Bone marrow (tissue), 2 donors: Measurements from ENCODE around the gene CCDC134.
"Not testable (repeated sequence)": the region's sequence is repeated elsewhere in the genome, so short reads cannot be mapped to it uniquely, and the experiment has no call there.

Experiments used
- DNase-seq, 2 donors: peaks; one replicate each; lab custom pipeline; 2025; lab: John Stamatoyannopoulos, UW

CCDC134 gene

DNA sequence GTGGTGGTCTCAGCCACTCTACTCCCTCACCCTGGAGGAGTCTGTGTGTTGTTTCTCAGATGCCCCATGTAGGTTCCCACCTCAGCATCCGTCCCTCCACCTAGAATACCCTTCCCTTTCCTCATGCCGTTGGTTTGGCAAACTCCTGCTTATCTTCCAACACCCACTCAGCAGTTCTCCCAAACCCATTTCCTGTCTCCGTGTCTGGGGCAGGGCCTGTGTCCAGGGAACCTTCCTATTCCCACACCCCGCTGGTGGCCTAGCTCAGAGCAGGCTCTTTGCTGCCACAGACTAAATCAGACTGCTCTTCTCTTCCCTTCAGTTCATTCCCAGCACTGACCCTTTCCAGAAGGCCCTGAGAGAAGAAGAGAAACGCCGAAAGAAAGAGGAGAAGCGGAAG, 24.9 kb downstream of the CCDC134 start:
- DNase-seq, result no peak

DNA sequence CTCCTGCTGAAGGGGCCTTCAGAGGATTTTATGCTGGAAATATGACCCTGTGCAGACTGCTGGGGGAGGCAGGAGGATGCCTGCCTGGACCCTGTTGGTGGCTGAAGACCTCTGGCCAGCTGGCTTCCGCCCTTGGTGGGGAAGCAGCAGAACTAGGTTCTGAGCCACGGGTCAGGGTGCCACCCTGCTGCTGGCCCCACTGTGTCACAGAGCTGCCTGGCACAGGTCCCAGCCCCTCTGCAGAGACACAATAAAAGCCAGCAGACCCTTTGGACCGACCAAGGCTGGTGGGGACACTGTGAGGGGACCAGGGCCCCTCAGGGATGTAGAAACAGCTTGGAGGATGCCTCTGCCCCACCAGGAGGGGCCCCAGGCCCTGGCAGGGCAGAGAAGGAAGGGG, 25.5 kb downstream of the CCDC134 start:
- DNase-seq, result no peak

DNA sequence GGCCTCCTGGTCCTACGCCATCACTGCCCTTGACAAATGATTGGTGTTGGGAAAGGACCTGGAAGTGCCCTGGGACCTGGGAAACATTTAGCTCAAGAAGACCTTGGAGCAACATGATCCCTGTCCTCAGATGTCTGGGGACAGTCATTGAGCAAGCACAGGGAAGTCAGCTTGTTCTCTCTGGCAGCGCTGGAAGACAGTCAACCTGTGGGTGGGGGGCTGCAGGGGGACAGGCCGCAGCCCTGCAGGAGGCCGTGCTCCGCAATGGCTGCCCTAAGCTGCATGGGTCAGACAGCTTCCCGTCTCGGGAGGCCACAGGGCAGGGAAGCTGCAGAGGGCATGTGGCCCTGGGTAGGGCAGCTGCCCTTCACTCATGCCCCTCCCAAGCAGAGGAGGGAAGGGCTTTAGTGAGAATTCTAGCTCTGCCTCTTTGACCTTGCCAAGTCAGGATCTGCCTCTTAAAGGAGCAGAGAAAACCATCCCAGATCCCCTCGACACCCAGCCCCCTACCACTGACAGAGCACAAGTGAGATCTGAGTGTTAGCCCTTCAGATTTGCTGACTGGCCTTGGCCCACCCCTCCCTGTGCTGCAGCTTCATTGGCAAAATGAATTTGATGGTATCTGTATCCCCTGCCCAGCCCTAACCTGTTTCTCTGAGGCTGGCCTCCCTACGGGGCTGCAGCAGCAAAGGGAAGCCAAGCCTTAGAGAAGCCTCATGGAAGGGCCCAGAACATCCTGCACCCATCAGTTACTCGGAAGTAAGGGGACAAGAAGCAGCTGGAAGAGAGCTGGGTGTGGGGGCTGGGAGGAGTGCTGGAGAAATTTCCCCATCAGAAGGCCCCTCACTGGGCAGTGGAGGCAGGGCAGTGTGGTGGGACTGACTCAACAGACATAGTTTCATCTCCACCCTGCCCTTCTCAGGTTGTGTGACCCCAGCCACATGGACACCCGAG, 26.2 kb downstream of the CCDC134 start:
- DNase-seq, result no peak

DNA sequence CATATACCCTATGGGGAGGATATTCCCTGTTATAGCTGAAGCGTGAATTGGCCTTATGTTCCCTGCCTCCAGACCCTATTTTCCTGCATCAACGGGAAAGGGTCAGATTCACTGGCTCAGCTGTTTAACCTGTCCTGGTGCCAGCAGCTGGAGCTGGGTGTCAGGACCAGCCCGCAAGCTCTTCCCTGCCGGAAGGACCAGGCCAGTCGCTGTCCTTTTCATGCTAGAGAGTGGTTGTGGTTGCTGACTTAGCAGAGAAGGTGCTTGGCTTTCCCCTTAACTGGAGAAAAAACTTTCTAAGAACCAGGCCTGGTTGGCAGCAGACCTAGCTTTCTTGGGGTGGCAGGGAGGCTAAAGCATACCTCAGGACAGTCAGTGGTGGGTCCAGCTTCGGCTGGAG, 27.2 kb downstream of the CCDC134 start:
- DNase-seq, result no peak

DNA sequence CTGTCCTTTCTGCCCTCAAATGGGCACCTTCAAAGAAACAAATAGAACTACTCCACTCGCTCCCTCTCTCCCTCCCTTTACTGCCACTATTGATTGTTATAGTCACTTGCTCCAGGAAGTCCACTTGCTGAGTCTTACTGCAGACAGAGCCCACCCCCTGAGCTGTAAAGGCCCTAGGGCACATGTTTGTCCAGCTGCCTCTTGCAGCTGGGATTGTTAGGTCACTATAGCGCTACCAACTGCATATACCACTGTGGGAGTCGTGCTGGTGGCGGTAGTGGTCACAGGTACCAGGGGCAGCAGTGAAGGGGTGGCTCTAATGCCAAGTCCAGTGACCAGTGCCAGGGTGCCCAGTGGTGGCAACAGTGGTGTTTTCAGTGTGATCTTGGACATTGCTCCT, 28.0 kb downstream of the CCDC134 start:
- DNase-seq, result no peak

DNA sequence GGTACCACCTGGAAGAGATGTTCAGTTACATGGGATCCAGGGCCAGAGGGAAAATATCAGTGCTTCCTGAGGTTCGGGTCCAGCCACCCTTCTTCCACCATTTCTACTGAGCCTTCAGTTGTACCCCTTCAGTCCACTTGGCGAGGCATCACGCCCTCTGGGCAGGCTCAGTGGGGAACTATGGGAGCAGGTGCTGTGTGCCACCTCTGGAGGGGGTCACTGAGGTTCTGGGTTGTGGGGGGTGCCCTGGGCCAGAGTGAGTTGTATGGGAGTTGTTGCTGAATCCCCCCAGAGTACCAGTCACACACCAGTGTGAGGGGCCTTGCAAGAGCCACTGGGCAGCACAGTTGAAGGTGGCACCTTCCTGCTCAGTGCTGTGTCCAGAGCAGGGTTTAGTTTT, 29.7 kb downstream of the CCDC134 start:
- no peak for DNase-seq

DNA sequence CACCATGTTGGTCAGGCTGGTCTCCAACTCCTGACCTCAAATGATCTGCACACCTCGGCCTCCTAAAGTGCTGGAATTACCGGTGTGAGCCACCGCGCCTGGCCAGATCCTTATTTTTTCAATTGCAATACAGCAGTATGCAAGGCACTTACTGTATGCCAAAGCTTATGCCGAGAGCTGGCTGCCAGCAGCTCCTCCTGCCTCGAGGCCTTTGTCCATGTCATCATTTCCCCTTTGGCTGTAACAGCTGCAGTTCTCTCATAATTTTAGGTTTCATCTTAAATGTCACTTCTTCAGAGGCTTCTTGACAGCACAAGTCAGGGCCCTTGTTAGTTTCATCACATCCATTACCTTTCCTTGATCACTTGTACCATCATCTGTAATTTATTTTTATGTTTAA, 30.9 kb downstream of the CCDC134 start:
- DNase-seq, result peak; percentile 3 to 67

DNA sequence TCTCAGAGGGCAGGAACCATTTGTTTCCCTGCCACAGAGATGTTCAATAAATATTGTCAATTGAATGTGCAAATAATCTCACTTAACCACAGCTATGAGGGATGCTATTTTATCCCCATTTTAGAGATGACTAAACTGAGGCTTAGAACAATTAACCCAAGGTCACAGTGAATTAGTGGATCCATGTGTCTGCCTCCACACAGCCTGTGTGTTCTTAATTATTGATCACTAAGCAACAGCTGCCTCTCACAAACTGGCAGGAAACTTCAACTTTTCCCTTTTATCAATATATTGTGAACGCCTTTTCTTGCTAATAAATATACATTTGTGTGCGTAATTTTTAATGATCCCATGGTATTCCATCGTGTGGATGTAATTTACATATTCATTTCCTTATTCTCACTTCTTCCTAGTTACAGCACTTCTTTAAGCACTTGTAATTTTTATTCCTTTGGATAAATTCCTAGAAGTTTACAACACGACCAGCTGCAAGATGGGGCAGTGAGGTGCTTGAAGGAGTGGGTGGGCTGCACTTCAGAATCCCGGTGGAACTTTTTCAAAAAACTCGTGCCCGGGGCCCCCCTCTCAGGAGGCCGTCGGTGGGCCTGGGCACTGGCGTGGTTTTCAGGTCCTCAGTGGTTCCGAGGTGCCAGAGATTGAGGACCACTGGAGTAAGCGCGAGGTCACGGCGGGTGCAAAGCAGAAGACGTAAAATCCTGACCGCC, 31.5 kb downstream of the CCDC134 start:
- DNase-seq, result peak in 1 of 2 donors; percentile 23

DNA sequence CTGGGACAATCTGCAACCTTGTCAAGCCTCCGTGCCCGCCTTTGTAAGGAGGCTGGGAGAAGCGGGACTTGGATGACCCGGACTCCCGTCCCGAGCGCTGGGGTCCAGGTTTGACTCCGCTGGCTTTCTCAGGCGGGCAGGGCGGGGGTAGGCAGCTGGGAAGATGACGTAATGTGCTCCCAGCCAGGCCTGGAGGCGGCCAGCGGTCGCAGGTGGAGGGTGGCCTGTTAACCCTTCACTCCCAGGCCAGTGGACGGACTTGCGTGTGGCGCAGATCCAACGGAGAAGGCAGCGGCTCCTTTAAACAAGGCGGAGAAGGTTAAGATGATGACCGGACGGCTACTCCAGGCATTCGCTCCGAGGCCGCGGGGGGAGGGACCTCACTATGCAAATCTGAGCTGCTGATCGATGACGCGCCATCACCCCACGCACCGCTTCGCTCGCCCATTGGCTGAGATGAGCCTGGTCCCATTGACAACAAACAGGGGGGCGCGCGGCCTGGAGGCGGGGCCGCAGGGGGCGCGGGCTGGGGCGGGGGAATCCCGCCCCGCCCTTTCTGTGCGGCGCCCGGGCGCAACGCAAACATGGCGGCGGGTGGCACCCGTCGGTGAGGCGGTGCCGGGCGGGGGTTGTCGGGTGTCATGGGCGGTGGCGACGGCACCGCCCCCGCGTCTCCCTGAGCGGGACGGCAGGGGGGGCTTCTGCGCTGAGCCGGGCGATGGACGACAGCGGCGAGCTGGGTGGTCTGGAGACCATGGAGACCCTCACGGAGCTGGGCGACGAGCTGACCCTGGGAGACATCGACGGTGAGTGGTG, 32.3 kb downstream of the CCDC134 start, which contains the start of gene SREBF2:
SREBF2 (plus strand) TSS at position 553 of the 816 bp plus-strand sequence; CDS start at position 719, 166 bp downstream.
- DNase-seq, result peak; percentile 91 to 98

DNA sequence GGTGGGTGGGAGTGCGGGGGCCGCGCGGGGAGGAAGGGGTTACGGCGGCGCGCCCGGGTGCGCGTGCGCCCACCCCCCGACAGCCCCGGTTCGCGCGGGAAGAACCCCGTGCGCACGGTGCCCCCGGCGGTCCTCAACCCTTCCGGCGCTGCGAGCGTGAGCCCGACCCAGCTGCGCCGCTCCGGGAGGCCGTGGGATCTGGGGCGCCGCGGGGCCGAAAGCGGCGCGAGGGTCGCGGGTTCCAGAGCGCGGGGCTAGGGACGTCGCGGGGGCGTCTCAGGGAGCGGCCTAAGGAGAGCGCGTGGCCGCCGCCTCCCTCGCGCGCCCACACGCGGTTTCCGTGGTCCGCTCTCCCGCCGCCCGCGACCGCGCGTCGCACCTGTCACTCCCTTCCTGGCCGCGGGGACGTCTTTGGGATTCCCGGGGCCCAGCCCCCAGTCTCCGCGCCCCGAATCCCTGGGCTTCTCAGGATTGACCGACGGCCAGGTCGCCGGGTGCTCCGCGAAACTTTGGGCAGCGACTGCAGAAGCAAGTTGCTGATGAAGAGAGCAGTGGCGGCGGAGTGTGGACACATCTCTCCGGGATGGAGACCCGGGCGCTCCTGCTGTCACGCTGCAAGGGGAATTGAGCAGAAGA, 33.0 kb downstream of the CCDC134 start:
- peak; percentile 16 to 34 for DNase-seq

DNA sequence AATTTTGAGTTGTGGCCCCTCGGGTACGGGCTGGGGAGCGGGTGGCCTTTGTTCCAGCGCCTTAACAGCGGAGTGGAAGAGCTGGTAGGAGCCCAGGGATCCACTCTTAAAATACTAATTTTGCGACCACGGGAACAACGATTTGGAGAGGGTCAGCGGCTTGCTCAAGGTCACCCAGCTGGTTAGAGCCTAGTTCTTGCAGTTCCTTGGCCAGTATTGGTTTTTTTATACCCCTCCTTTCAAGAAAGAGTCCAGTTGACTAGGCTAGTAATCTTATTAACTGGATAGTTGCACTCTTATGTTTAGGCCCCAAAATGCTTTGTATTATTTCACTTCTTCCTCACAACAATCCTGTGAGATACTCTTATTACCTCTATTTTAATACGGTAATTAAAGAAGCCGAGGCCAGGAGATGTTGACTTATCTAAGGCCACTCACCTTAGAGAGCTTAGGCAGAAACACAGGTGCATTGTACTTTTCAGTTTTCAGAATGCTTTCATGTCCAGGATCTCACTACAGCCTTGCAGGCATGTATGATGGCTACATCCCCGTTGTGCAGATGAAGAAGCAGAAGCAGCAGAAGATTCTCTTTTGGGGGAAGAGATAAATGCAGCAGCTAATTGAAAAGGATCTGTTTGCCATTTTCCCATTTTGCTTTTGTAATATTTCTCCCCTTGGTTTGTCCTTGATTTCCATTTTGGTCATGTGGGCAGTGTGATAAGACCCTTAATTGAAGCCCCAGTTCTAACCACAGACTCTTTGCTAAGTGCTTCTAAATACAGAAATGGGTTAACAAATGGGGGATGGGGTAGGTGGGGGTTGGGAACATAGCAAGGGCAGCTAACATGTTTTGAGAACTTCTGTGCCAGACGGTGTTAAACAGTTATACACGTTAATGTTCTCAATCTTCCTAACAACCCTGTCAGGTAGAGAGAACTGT, 33.8 kb downstream of the CCDC134 start:
- DNase-seq, result no peak

DNA sequence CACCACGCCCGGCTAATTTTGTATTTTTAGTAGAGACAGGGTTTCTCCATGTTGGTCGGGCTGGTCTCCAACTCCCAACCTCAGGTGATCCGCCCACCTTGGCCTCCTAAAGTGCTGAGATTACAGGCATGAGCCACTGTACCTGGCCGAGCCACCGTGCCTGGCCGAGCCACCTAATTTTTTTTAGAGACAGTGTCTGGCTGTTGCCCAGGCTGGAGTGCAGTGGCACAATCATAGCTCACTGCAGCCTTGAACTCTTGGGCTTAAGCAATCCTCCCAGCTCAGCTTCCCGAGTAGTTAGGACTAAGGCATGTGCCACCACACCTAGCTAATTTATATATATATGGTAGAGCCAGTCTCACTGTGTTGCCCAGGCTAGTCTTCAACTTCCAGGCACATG, 35.0 kb downstream of the CCDC134 start:
- DNase-seq, result not testable (repeated sequence)

DNA sequence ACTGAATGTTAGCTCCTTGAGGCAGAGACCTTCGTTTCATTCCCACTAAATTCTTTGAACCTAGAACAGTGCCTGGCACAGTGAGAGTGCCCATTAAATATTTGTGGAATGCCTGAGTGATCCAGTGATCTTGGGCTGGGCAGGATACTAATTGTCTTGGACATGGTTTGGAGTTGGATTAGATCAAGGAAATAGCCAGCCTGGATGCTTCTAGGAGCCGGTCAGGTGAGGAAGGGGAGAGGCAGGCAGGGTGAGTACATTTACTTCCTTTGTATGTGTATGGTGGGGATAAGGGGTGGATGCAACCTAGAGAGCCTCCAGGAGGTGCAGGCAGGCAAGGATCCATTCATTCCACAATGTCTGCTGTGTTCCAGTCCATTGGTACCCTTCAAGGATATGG, 36.1 kb downstream of the CCDC134 start:
- DNase-seq, result no peak

DNA sequence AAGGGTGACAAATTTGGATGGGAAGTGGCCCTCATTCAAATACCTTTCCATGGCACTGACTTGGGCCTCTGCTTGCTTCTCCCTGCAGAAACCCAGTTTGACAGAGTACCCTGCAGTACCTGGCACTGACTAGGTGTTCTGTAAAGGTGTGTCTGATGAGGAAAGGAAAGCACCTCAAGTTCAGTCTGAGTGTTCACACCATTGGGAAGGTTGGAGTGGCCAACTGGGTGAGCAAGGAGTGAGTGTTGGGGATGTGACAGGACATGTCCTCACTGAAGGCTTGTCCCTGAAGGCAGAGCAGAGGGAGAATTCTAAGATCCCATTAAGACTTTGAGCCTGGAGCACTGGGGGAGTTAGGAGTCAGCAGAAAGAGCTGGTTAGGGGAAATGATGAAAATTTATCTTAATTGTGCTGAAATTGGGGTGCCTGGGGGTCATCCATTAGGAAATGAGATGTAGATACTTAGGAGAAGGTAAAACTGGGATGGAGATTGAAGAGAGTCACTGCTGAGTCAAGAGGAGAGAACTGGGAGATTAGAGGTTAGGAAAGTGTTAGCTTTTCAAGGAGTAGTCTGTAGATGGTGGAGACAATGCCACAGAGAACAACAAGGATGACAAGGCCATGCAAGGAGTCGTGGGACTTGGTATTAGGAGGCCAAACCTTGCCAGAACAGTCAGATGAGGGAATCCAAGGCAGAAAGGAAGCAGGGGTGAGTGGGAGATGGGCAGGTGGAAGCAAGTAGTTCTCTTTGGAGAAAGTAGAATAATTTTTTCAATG, 38.6 kb downstream of the CCDC134 start:
- DNase-seq, result no peak

DNA sequence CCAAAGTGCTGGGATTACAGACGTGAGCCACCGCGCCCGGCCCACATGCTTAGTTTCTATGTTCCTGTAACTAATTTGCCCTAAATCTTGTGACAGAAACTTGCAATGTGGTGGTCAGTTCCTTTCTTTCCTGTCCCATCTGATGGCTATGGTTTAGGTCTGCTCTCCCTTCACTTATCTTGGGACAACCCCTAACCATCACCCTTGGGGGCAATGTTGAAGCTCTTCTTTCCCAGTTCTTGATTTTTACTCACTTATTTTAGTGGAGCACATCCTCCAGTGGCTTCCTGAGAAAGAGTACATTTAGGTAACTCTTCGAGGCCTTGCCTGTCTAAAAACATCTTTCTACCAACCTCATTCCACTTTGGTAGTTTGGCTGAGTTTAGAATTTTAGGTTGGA, 39.7 kb downstream of the CCDC134 start:
- no peak for DNase-seq

DNA sequence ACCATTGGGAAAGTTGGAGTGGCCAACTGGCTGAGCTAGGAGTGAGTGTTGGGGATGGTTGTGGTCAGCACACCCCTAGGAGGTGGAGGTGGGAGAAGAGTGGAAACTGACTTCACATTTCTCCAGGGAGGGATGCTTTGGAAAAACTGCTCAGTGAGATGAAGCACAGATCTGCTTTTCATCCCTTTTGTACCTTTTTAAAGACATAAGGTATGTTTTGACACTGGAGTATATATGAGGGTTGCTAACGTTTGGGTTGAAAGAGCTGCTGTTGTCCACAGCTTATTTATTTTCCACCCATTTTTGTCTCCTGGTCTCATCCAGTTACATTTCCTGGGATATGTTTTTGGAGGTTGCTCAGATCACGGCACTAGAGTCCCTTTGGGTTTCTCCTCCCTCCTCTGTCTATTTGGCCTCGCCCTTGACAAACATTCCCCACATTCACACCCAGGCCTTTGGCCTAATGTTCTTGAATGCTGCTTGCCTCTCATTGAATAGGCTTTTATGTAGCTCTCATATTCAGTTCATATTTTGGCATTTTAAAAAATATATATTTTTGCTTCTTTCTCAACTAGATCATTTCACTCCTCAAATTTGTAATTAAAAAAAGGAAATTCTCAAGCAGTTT, 40.7 kb downstream of the CCDC134 start:
- DNase-seq, result no peak

DNA sequence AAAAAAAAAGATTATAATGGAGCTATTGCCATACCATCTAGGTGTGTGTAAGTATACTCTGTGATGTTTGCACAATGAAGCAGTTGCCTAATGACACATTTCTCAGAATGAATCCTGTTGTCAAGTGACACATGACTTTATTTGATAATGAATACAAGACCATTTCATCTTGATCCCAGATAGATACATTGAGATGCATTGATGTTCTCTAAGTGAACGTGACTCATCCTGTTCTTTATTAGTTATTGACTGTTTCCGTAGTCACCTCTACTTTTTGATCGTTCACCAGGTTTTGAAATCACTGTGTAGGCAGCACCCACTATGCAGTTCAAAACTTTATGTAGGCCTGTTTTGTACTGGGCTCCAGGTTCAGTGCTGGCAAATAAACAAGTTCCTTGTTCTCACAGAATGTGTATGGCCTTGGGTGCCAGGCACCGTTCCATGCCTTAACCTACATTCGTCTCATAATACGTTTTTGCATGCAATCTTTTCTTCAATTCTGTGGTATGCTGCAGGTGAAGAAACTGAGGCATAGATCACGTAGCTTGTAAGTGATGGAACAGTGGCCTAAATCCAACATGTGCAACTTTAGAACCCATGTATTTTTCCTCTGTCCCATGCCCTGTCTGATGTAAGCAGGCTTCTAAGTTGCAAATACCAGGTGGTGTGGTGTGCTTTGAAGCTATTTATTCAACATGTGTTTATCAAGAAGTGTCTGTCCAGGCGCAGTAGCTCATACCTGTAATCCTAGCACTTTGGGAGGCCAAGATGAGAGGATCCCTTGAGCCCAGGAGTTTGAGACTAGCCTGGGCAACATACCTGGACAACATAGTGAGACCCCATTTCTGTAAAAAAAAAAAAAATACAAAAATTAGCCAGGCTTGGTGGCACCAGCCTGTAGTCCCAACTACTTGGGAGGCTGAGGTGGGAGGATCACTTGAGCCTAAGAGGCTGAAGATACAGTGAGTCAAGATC, 42.8 kb downstream of the CCDC134 start:
- DNase-seq, result no peak

DNA sequence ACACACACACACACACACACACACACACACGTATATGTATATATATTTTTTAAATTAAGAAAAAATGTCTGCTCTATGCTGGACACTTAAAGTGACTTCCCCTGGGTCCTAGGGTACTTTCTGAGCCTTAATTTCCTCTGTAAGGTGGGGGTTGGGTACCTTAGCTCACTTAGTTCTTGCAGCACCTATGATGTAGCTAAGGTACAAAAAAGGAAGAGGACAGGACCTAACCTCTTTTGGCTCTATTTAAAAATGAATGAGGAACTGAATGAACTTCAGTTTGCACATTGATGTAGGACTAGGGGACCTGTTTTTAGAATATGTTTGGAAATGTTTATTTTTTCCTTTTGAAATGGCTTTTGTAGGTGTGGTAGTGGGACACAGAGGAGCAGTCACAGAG, 43.6 kb downstream of the CCDC134 start:
- no peak for DNase-seq
